NT2/D1 (cell line): ENCODE measurements around the gene UNC93A.
A peak's percentile ranks its signal among the peaks of the same experiment; 100 is the strongest.
"Not testable (repeated sequence)": the region's sequence is repeated elsewhere in the genome, so short reads cannot be mapped to it uniquely, and the experiment has no call there.

Experiments used
- DNase-seq: peaks from one replicate; pipeline ENCODE4 v3.0.0-alpha.2; 2011; ENCODE audit warnings: low read depth, low spot score
- H3K27me3 ChIP-seq: 2 replicates; pipeline ENCODE4 v1.6.0; 2011; ENCODE audit warnings: mild to moderate bottlenecking; ENCODE audit not compliant: insufficient read length, insufficient read depth
- H3K36me3 ChIP-seq: 2 replicates; pipeline ENCODE4 v1.6.1; 2011; ENCODE audit warnings: mild to moderate bottlenecking, low read length, mixed read lengths; ENCODE audit not compliant: insufficient read depth, insufficient read length
- H3K4me1 ChIP-seq: 2 replicates; pipeline ENCODE4 v1.5.1; 2011; ENCODE audit not compliant: insufficient read depth, insufficient read length
- H3K4me3 ChIP-seq: 2 replicates; pipeline ENCODE4 v1.5.1; 2011; ENCODE audit warnings: low read depth; ENCODE audit not compliant: insufficient read length
- H3K9ac ChIP-seq: 2 replicates; pipeline ENCODE4 v1.6.0; 2011; ENCODE audit warnings: low read depth; ENCODE audit not compliant: insufficient read length
- H3K9me3 ChIP-seq: 2 replicates; pipeline ENCODE4 v1.5.1; 2011; ENCODE audit warnings: mild to moderate bottlenecking, low read length; ENCODE audit not compliant: insufficient read depth
- SUZ12 ChIP-seq: IDR thresholded peaks from 2 replicates; pipeline ENCODE4 v1.6.1; 2011; ENCODE audit not compliant: insufficient read length, insufficient read depth; ENCODE audit errors: extremely low read depth
- YY1 ChIP-seq: IDR thresholded peaks from 2 replicates; pipeline ENCODE4 v1.6.1; 2011; ENCODE audit not compliant: insufficient read length, insufficient read depth
- ZNF274 ChIP-seq: IDR thresholded peaks from 2 replicates; pipeline ENCODE4 v1.6.1; 2011; ENCODE audit warnings: mild to moderate bottlenecking, low read depth, low read length

The UNC93A gene

DNA sequence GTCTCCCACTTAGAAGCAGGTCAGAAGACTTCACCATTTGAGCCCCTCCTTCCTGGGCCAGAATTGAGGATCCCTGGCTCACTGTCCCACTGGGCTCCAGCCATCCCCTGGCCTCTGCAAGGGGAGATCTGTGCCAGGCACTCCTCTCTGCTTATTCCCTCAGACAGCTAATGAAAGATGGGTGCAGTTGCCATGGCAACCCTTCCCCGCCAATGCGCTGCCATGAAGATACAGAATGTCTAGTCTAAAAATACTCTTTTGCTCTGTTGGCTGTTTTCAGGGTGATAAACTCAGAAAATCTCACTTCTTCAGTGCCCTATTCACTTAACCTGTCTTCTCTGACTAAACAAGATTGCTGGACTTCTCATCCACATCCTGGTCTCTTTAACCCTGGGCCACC is 20.2 kb downstream of the UNC93A start:
- no peaks in the 10 kb centered on the region for H3K36me3 ChIP-seq
- H3K4me1 ChIP-seq, result no peaks in the 10 kb centered on the region
- 0 out of 2 replicates have a peak, but pooled peaks cover 3% of the 10 kb centered on the region for H3K9me3 ChIP-seq
- no peaks in the 10 kb centered on the region for H3K27me3 ChIP-seq
- TF ChIP-seq YY1 (no peak), SUZ12 (no peak), ZNF274 (no peak)
- no peak overlapping the region for H3K9ac ChIP-seq
- DNase-seq, result no peak
- no peak overlapping the region for H3K4me3 ChIP-seq

DNA sequence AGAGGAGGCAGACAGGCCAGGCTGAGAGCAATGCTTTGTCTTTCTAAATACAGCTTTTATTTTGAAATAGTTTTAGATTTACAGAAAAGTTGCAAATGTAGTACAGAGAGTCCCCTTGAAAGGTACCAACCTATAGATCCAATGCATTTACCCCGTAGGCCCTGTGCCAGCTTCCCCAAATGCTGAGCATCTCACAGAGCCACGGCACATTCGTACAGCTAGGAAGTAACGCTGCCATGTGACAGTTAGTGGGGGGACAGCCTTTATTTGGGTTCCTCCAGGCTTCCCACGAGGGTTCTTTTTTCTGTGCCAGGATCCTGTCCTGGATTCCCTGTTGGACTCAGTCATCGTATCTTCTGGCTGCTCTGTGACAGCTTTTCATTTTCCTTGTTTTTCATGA is 20.6 kb downstream of the UNC93A start:
- H3K4me3 ChIP-seq, H3K36me3 ChIP-seq, H3K27me3 ChIP-seq, H3K4me1 ChIP-seq, H3K9me3 ChIP-seq, DNase-seq, H3K9ac ChIP-seq: not testable (repeated sequence)

DNA sequence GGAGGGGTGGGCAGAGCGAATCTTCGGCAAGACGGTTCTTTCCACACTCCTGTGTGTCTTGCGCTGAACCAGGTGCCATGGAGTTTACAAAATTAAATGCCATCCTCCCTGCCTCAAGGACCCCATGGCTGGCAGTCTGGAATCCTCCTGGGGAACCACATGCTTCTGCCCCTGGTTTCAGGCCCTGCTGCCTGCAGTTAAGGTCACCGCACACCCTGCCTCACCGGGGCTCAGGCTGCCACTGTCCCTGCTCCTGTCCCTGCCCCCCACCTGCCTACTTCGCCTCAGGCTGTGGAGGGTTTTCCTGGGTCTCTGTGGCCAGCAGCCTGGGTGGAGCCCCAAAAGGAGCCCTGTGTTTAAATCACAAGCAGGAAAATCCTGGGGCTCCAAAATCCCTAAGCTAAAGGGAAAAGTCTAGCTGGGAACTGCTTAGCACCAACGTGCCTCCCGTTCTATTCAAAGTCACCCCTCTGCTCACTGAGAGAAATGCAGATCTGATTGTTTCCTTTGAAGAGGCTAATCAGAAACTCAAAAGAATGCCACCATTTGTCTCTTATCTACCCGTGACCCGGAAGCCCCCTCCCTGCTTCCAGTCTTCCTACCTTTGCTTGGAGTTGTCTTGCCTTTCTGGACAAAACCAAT is 23.2 kb downstream of the UNC93A start:
- no peak overlapping the region for H3K4me3 ChIP-seq
- TF ChIP-seq YY1, result no peak
- TF ChIP-seq SUZ12, result no peak
- no peak for TF ChIP-seq ZNF274
- DNase-seq, result peak; percentile 49
- H3K9ac ChIP-seq, result peak overlapping the region; percentile 3
- no peaks in the 10 kb centered on the region for H3K9me3 ChIP-seq
- no peaks in the 10 kb centered on the region for H3K36me3 ChIP-seq
- no peaks in the 10 kb centered on the region for H3K27me3 ChIP-seq
- H3K4me1 ChIP-seq, result peaks cover 6% of the 10 kb centered on the region

DNA sequence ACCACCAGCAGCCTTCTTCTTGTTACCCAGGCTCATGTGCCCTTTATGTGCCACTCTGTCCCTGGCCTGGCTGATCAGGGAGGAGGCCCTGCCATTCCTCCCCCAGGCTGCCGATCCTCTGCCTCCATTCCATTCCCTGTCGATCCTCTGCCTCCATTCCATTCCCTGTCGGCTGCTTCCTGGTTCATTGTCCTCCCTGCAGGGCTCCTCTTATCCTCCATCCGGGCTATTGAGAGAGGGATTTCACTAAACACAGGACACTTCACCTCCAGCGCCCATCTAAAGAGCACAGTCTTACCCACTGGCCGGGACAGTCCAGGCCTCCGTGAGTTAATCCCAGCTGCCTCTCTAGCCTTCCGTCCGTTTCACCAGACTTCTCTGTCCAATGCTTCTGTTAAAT is 26.1 kb downstream of the UNC93A start:
- no peak for TF ChIP-seq YY1
- no peak for TF ChIP-seq ZNF274
- no peak for TF ChIP-seq SUZ12

DNA sequence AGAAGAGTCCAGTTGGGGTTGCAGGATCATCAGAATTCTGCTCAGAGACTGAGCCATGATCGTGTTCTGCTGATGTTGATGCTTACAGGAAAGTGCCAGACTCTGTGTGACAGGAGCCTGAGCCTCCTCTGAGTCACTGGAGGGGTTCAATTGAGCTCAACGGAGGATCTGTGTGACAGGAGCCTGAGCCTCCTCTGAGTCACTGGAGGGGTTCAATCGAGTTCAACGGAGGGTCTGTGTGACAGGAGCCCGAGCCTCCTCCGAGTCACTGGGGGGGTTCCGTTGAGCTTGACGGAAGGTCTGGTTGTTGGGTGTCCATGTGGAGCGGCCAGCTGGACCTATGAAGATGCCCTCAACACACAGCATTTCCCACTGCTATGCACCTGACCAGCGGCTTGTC is 27.2 kb downstream of the UNC93A start:
- not testable (repeated sequence) for H3K9ac ChIP-seq, H3K4me3 ChIP-seq, H3K36me3 ChIP-seq, DNase-seq, H3K4me1 ChIP-seq, H3K9me3 ChIP-seq, H3K27me3 ChIP-seq

More for the DNA sequence above, 26.1 kb downstream of the UNC93A start:
- Histone ChIP-seq H3K36me3 (no peaks in the 10 kb centered on the region), H3K9me3 (no peaks in the 10 kb centered on the region), H3K9ac (no peak overlapping the region), H3K4me3 (no peak overlapping the region), H3K4me1 (peaks cover 6% of the 10 kb centered on the region), H3K27me3 (no peaks in the 10 kb centered on the region)
- no peak for DNase-seq

DNA sequence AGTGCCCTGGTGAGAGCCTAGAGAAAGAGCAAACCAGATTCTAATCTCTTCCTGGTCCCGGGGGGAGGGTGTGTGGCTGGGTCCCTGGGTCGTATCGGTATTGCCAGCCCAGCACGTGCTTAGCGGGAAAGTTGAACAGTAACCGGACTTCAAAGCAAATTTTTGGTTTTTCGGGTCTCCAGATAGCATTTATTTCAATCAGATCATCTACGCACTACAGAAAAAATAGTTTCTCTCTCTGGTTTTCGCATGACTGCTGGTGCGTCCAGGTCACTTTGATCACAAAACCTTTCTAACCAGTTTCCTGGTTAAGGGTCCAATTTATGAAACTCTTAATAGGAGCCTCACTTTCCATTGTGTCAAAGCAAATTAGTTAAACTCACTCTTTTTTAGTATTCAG is 27.7 kb downstream of the UNC93A start:
- H3K9ac ChIP-seq, H3K36me3 ChIP-seq, H3K9me3 ChIP-seq, DNase-seq, H3K4me3 ChIP-seq, H3K4me1 ChIP-seq, H3K27me3 ChIP-seq: not testable (repeated sequence)

DNA sequence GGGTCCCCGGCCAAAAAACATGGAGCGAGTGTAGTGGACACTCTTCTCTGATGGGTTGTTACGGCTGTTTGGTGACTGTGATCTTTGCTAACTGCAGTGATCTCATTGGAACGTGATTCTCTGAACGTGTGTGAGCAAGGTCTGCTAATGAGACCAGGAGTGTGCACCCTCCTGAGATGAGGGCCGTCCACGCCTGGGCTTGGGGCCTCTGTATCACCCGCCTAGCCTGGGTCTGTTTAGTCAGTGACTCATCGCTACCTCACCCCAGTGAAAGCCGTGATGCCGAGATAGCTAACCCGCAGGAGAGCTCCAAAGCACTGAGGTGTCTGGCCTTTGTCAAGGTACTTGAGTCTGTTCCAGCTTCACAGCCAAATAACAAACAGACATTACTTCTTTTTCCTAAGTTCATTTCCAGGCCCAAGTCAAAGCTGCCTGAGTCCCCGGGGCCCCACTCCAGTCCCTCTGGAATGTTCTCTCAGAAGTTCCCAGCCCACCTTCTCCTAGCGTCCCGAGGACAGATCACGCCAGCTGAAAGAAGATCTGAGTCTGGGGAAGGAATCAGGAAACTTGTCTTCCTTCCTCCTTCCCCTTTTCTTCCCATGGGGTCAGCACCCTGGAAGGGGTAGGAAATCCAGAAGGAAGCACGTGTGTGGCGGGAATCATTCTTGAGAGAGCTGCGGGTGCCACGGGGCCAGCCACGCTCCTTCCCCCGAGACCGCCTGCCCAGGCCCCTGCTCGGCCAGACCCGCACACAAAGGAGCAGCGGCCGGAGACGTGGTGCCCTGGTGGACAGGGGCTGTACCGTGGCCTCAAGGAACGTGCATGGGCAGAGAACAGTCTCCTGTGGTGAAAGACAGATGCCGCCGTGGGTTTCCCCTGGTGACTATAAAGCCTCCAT is 29.0 kb downstream of the UNC93A start:
- H3K27me3 ChIP-seq, H3K4me1 ChIP-seq, DNase-seq, H3K36me3 ChIP-seq, H3K4me3 ChIP-seq, H3K9ac ChIP-seq, H3K9me3 ChIP-seq: not testable (repeated sequence)

DNA sequence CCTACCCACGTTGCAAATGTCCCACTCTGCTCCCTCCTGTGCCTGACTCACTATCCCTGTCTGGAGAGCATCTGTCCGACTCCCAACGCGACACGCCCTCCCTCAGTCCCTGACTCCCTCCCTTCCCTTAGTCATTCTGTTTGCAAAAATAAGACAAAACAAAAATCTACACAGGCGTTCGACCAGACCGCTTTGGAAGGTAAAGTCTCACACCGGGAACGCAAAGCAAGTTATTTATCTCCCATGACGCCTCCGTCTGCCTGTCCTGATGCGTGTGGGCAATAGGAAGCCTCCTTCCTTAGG is 29.6 kb downstream of the UNC93A start:
- H3K27me3 ChIP-seq, H3K4me3 ChIP-seq, DNase-seq, H3K36me3 ChIP-seq, H3K9me3 ChIP-seq, H3K9ac ChIP-seq, H3K4me1 ChIP-seq: not testable (repeated sequence)

DNA sequence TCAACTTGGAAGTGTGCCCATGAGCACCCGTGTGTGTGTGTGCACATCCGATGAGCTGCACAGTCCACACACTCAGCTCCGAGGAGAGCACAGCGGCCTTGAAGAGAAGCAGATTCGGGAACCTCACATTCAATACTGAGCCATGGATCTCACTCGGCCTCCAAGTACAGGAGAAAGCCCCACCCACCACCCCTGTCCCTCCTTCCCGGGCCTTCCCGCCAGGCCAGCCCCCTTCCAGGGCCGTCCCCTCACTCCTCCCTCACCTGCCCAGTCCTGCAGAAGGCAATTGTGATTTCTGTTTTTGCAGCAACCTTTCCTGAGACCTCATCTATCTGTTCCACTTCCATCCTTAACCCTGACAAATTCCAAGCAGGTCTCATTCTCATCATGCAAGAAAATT is 30.1 kb downstream of the UNC93A start:
- not testable (repeated sequence) for DNase-seq, H3K27me3 ChIP-seq, H3K36me3 ChIP-seq, H3K9me3 ChIP-seq, H3K4me3 ChIP-seq, H3K9ac ChIP-seq, H3K4me1 ChIP-seq
